SK-N-SH (cell line): ENCODE data around the gene SULT2B1. TPM values are rescaled to one million over a fixed set of nuclear protein-coding genes. Genes with fewer than 3 reads are reported as not detected.

ENCODE experiments used
- CTCF ChIA-PET: fragments of 300-600, 350-600 bp; formaldehyde crosslinking; extraction: SDS; loops from one replicate; lab custom pipeline; 2021; lab: Yijun Ruan, JAX
- POLR2A ChIA-PET: fragments of 350-600 bp; sonication (Branson Sonifier 250); formaldehyde crosslinking; extraction: SDS; loops from one replicate; lab custom pipeline; 2020; ENCODE audit warnings: antibody characterized with exemption, inconsistent platforms; lab: Yijun Ruan, JAX
- DNase-seq: peaks from one replicate; pipeline ENCODE4 v3.0.0; 2012
- H2AFZ ChIP-seq: fragments of 200-600 bp; sonication (generic); 2 replicates; pipeline ENCODE4 v1.8.1; 2016; ENCODE audit warnings: antibody characterized with exemption, mild to moderate bottlenecking, low read depth
- H3F3A ChIP-seq: fragments of 200-600 bp; sonication (generic); replicated peaks from 2 replicates; pipeline ENCODE3; 2016; ENCODE audit warnings: antibody characterized with exemption, mild to moderate bottlenecking; ENCODE audit not compliant: insufficient read depth
- H3K27ac ChIP-seq, 2 experiments: fragments of 200-500 bp in 1 of 2; fragments of 200-600 bp in 1 of 2; sonication (Bioruptor generic) in 1 of 2; sonication (generic), shearing (Covaris generic) in 1 of 2; 2 replicates each; pipeline versions ENCODE4 v1.5.1 to v1.6.1; 2014 to 2016; ENCODE audit warnings: low read depth in 2 of 2, inconsistent platforms in 1 of 2, low read length in 1 of 2, mild to moderate bottlenecking in 1 of 2, mixed read lengths in 1 of 2
- H3K27me3 ChIP-seq: fragments of 200-600 bp; sonication (generic), shearing (Covaris generic); 2 replicates; pipeline ENCODE4 v1.6.1; 2016; ENCODE audit warnings: mixed run types; ENCODE audit not compliant: insufficient read depth
- H3K36me3 ChIP-seq, 2 experiments: fragments of 200-500 bp in 1 of 2; fragments of 200-600 bp in 1 of 2; sonication (Bioruptor generic) in 1 of 2; sonication (generic) in 1 of 2; replicated peaks in 1 of 2; 2 replicates each; pipeline versions ENCODE3 to v1.5.1; 2014 to 2016; ENCODE audit warnings: low read length in 1 of 2, mild to moderate bottlenecking in 1 of 2; ENCODE audit not compliant: insufficient read depth in 2 of 2, control insufficient read depth in 1 of 2
- H3K4me1 ChIP-seq, 2 experiments: fragments of 200-500 bp in 1 of 2; fragments of 200-600 bp in 1 of 2; sonication (Bioruptor generic) in 1 of 2; sonication (generic), shearing (Covaris generic) in 1 of 2; 2 replicates each; pipeline versions ENCODE4 v1.5.1 to v1.6.1; 2014 to 2016; ENCODE audit warnings: low read depth in 1 of 2, low read length in 1 of 2, mixed run types in 1 of 2; ENCODE audit not compliant: insufficient read depth in 2 of 2, control insufficient read depth in 1 of 2
- H3K4me2 ChIP-seq: fragments of 200-600 bp; sonication (generic), shearing (Covaris generic); 2 replicates; pipeline ENCODE4 v1.6.1; 2017; ENCODE audit warnings: mixed run types
- H3K4me3 ChIP-seq, 2 experiments: fragments of 200-500 bp in 1 of 2; fragments of 200-600 bp in 1 of 2; sonication (Bioruptor generic) in 1 of 2; sonication (generic), shearing (Covaris generic) in 1 of 2; 2 replicates each; pipeline versions ENCODE4 v1.5.1 to v1.8.1; 2014 to 2016; ENCODE audit warnings: low read depth in 2 of 2, inconsistent platforms in 1 of 2, low read length in 1 of 2, mild to moderate bottlenecking in 1 of 2, mixed read lengths in 1 of 2, moderate library complexity in 1 of 2
- H3K79me2 ChIP-seq: fragments of 200-600 bp; sonication (generic); 2 replicates; pipeline ENCODE4 v1.8.1; 2017; ENCODE audit warnings: mild to moderate bottlenecking; ENCODE audit not compliant: insufficient read depth
- H3K9ac ChIP-seq: fragments of 200-600 bp; sonication (generic); 2 replicates; pipeline ENCODE4 v1.6.1; 2017; ENCODE audit warnings: mixed run types
- H3K9me2 ChIP-seq: fragments of 200-600 bp; sonication (generic); 2 replicates; pipeline ENCODE4 v1.6.1; 2017; ENCODE audit warnings: mixed run types
- H3K9me3 ChIP-seq: fragments of 200-600 bp; sonication (generic); 2 replicates; pipeline ENCODE4 v1.6.1; 2017; ENCODE audit warnings: mixed run types, mild to moderate bottlenecking, moderate library complexity
- H4K20me1 ChIP-seq: fragments of 200-600 bp; sonication (generic); 2 replicates; pipeline ENCODE4 v1.6.1; 2017; ENCODE audit warnings: mild to moderate bottlenecking, mixed run types; ENCODE audit not compliant: insufficient read depth
- CHD2 ChIP-seq: fragments of 150-350 bp; IDR thresholded peaks from 2 replicates; pipeline ENCODE4 v1.6.1; 2018; ENCODE audit warnings: low read length; ENCODE audit not compliant: partially characterized antibody
- ELF1 ChIP-seq: IDR thresholded peaks from 2 replicates; pipeline ENCODE4 v1.4.0; 2012
- EZH2phosphoT487 ChIP-seq: fragments of 200-600 bp; sonication (generic); IDR thresholded peaks from 2 replicates; pipeline ENCODE4 v1.6.1; 2017; ENCODE audit warnings: low read depth, mixed run types, mild to moderate bottlenecking, antibody characterized with exemption, moderate library complexity, borderline replicate concordance
- FOXM1 ChIP-seq: IDR thresholded peaks from 2 replicates; pipeline ENCODE4 v1.4.0; 2012; ENCODE audit warnings: low read depth, mild to moderate bottlenecking
- NRF1 ChIP-seq: IDR thresholded peaks from 2 replicates; pipeline ENCODE4 v1.6.1; 2012; ENCODE audit warnings: low read depth, mild to moderate bottlenecking, low read length
- RCOR1 ChIP-seq: fragments of 150-350 bp; IDR thresholded peaks from 2 replicates; pipeline ENCODE4 v1.6.1; 2017; ENCODE audit warnings: antibody characterized with exemption, low read length
- RXRA ChIP-seq: IDR thresholded peaks from 2 replicates; pipeline ENCODE4 v1.4.0; 2012; ENCODE audit warnings: low read depth, mild to moderate bottlenecking, borderline replicate concordance
- TAF1 ChIP-seq: IDR thresholded peaks from 2 replicates; pipeline ENCODE4 v1.6.1; 2012; ENCODE audit warnings: low read depth, mild to moderate bottlenecking, low read length, moderate library complexity, borderline replicate concordance
- WGBS: methylation state at CpG from one replicate; pipeline ENCODE4 v1.1.6; 2017; ENCODE audit warnings: low lambda C conversion rate; 5-methylcytosine and 5-hydroxymethylcytosine counted together
- polyA plus RNA-seq, 3 experiments: library from polyadenylated mRNA; depleted of rRNA; stranded (reverse); fragments of >200 nt; gene quantifications; 2 replicates each; pipeline ENCODE4 v1.2.3, GENCODE V29; 2012
- TF ChIP-seq, protein P1 (sequence below): IDR thresholded peaks from 2 replicates; pipeline ENCODE4 v1.4.0; 2012; ENCODE audit warnings: low read depth
- TF ChIP-seq, protein P2 (sequence below): IDR thresholded peaks from 2 replicates; pipeline ENCODE4 v1.4.0; 2012; ENCODE audit warnings: low read depth, borderline replicate concordance

SULT2B1 gene
- polyA plus RNA-seq, 1 of the 3 experiments (the other 2 are of a cell fraction) = 0.92 TPM

DNA sequence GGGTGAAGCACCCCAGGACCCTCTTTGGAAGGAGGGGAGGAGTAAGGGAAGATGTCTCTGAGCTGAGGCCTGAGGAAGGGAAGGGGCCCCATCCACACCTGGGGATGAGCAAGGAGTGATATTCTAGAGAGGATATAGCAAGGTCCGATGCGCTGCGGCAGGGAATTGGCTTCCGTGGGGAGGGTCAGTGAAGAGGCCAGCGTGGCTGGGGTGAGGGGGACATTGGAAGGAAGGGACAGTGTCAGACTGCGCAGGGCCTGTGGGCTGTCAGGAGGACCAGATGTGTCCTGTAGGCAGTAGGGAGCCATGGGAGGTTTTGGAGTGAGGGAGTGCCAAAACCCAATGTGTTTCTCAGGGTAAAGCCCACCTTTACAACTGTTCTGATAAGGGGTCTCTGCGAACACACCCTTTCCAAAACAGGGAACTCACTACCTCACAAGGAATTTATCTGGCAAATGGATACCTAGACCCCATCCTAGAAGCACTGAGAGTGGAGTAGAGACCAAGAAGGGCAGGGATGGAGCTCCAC lies 44.0 kb upstream of the SULT2B1 start:
- no peak overlapping the region for H3K27ac ChIP-seq
- H3K36me3 ChIP-seq = no peaks in the 10 kb centered on the region
- DNase-seq = no peak
- H3K4me1 ChIP-seq = peaks cover 0 to 16% of the 10 kb centered on the region in 2 experiments; a peak in 1 of 4 replicates
- no peaks in the 10 kb centered on the region for H3K27me3 ChIP-seq
- ChIA-PET POLR2A (no interaction called here), CTCF (interaction anchor here (0.9 to 8.8 kb wide), 6 partner anchors 14 to 101 kb away, joined by 3 to 142 read pairs (median 4); no protein-coding TSS in a partner anchor)
- H3K79me2 ChIP-seq = no peaks in the 10 kb centered on the region
- H3F3A ChIP-seq = peaks cover 10% of the 10 kb centered on the region
- no peaks in the 10 kb centered on the region for H3K9me2 ChIP-seq
- no peaks in the 10 kb centered on the region for H4K20me1 ChIP-seq
- no peaks in the 10 kb centered on the region for H3K9me3 ChIP-seq
- TF ChIP-seq FOXM1 (no peak), CHD2 (no peak)
- WGBS = 88% methylated on average over 7 of the region's 7 CpGs
- H3K4me3 ChIP-seq = no peak overlapping the region
- H2AFZ ChIP-seq = no peak overlapping the region
- no peak overlapping the region for H3K4me2 ChIP-seq
- no peak overlapping the region for H3K9ac ChIP-seq

DNA sequence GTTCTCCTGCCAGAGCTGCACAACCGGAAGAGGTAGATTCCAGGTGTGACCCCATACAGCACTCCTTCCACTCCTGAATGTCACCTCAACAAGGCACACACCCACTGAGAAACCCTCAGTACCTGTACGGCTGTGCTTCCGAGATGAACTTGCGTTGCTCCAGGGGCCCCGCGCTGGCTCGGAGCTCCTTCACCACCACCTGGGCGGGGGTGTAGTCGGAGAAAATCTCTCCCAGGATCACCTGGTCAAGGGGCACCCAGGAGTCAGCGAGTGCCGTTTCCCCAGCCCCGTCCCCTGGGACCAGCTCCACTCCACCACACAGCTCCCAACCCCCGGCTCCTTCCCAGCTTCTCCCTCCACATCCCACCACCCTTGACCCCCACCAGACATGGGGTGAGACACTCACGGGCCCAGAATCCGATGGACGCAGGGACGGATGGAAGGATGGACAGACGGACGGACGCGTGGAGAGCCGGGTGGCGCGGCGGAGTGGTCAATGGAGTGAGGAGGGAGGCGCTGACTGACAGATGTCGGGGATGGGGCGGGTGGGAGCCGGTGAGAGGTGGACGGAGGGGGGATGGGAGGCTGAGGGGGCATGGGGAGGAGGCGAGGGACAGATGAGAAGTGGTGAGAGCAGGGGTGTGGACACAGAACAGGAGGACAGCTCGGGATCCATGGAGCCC lies 43.1 kb upstream of the SULT2B1 start:
- no peaks in the 10 kb centered on the region for H3K9me3 ChIP-seq
- no peak overlapping the region for H3K4me3 ChIP-seq
- no peak overlapping the region for H3K4me2 ChIP-seq
- no peak overlapping the region for H3K9ac ChIP-seq
- no peaks in the 10 kb centered on the region for H4K20me1 ChIP-seq
- peaks cover 0 to 19% of the 10 kb centered on the region in 2 experiments; a peak in 1 of 4 replicates for H3K4me1 ChIP-seq
- no peaks in the 10 kb centered on the region for H3K27me3 ChIP-seq
- no peak overlapping the region for H3K27ac ChIP-seq
- CTCF ChIA-PET = interaction anchor here (0.9 to 8.8 kb wide), 5 partner anchors 15 to 100 kb away, joined by 3 to 142 read pairs (median 3); no protein-coding TSS in a partner anchor
- POLR2A ChIA-PET = no interaction called here
- H3K79me2 ChIP-seq = no peaks in the 10 kb centered on the region
- no peaks in the 10 kb centered on the region for H3K36me3 ChIP-seq
- TF ChIP-seq RCOR1 (no peak), CHD2 (no peak), TAF1 (no peak), NRF1 (no peak), EZH2phosphoT487 (no peak), ELF1 (no peak), RXRA (no peak)
- TF ChIP-seq, protein P1, sequence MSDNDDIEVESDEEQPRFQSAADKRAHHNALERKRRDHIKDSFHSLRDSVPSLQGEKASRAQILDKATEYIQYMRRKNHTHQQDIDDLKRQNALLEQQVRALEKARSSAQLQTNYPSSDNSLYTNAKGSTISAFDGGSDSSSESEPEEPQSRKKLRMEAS = no peak
- TF ChIP-seq, protein P2, sequence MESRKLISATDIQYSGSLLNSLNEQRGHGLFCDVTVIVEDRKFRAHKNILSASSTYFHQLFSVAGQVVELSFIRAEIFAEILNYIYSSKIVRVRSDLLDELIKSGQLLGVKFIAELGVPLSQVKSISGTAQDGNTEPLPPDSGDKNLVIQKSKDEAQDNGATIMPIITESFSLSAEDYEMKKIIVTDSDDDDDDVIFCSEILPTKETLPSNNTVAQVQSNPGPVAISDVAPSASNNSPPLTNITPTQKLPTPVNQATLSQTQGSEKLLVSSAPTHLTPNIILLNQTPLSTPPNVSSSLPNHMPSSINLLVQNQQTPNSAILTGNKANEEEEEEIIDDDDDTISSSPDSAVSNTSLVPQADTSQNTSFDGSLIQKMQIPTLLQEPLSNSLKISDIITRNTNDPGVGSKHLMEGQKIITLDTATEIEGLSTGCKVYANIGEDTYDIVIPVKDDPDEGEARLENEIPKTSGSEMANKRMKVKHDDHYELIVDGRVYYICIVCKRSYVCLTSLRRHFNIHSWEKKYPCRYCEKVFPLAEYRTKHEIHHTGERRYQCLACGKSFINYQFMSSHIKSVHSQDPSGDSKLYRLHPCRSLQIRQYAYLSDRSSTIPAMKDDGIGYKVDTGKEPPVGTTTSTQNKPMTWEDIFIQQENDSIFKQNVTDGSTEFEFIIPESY = no peak
- no peak for DNase-seq
- no peaks in the 10 kb centered on the region for H3K9me2 ChIP-seq
- no peak overlapping the region for H2AFZ ChIP-seq
- H3F3A ChIP-seq = peaks cover 11% of the 10 kb centered on the region
- 96% methylated on average over 29 of the region's 32 CpGs for WGBS
